HG02678 (cell line): ENCODE data around the gene APOM.

Experiments used
- ATAC-seq: cut with Tn5 transposase; IDR thresholded peaks from one replicate; pipeline ENCODE4 v1.9.1; 2021; ENCODE audit warnings: mild to moderate bottlenecking, moderate library complexity; ENCODE audit not compliant: unreplicated experiment

Gene APOM

GRCh38 chr6:31702819-31703716, 47.4 kb downstream of the APOM start, which contains the start of gene ABHD16A:
TSS of gene ABHD16A (minus strand) at chr6:31703324. CDS start at chr6:31703281, 43 bp downstream.
- ATAC-seq: peak; percentile 88

DNA sequence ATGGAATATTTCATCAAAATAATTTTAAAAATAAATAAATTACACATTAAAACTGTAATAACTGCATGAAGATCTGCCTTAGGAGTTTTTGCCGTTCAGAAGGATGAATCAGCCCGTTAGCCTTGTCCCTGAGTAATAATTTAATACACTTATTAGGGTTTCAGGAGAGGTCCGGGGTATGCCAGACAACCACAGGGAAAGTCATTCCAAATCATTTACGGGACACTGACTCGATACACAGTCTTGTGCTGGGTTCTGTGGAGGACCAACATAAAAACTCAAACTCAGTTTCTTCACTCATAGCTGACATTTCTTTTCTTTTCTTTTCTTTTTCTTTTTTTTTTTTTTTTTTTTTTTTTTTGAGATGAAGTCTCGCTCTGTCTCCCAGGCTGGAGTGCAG, 50.2 kb downstream of the APOM start:
- ATAC-seq: no peak

- ATAC-seq: no peak
Measured at GRCh38 chr6:31706599-31706998, 50.9 kb downstream of the APOM start, which contains the start of gene LY6G6F. TSS of gene LY6G6F (plus strand) at chr6:31706866. CDS start at chr6:31706907, 41 bp downstream.

DNA sequence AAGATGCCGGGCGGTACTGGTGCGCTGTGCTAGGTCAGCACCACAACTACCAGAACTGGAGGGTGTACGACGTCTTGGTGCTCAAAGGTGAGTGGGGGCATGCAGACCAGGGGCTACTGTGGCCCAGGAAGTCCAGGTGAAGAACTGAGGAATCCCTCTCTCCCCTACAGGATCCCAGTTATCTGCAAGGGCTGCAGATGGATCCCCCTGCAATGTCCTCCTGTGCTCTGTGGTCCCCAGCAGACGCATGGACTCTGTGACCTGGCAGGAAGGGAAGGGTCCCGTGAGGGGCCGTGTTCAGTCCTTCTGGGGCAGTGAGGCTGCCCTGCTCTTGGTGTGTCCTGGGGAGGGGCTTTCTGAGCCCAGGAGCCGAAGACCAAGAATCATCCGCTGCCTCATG, 52.0 kb downstream of the APOM start:
- ATAC-seq: no peak
